HT-29 (cell line): ENCODE measurements around the gene FUT8. TPM values are rescaled to one million over a fixed set of nuclear protein-coding genes. Genes with fewer than 3 reads are reported as not detected.
"Not testable (repeated sequence)": the region's sequence is repeated elsewhere in the genome, so short reads cannot be mapped to it uniquely, and the experiment has no call there.

Source experiments
- DNase-seq: peaks from one replicate; pipeline ENCODE4 v3.0.0-alpha.2; 2015; ENCODE audit warnings: low spot score
- total RNA-seq: library from RNA; depleted of rRNA; stranded (reverse); fragments of >200 nt; shearing (Covaris generic); gene quantifications from 2 replicates; pipeline ENCODE4 v1.2.3, GENCODE V29; 2014

Gene FUT8
- total RNA-seq, 1 experiment from 2014 or later, result 2.9 TPM

- DNase-seq, result no peak
Measured at GRCh38 chr14:65415613-65416012, 3.1 kb downstream of the FUT8 start.

GRCh38 chr14:65419593-65420252 is 7.2 kb downstream of the FUT8 start:
- no peak for DNase-seq

- no peak for DNase-seq
Measured at GRCh38 chr14:65421201-65421981, 8.9 kb downstream of the FUT8 start.

- DNase-seq, result no peak
Measured at GRCh38 chr14:65422088-65422834, 9.7 kb downstream of the FUT8 start.

- no peak for DNase-seq
Measured at GRCh38 chr14:65423982-65424381, 11.5 kb downstream of the FUT8 start.

- DNase-seq, result no peak
Measured at GRCh38 chr14:65424531-65424930, 12.0 kb downstream of the FUT8 start.

GRCh38 chr14:65425885-65426284 is 13.4 kb downstream of the FUT8 start:
- DNase-seq, result no peak

- not testable (repeated sequence) for DNase-seq
Measured at GRCh38 chr14:65426902-65427301, 14.4 kb downstream of the FUT8 start.

- DNase-seq, result no peak
Measured at GRCh38 chr14:65428691-65429090, 16.2 kb downstream of the FUT8 start.

- no peak for DNase-seq
Measured at GRCh38 chr14:65429757-65430156, 17.2 kb downstream of the FUT8 start.

GRCh38 chr14:65431245-65431644 is 18.7 kb downstream of the FUT8 start:
- DNase-seq, result no peak

- no peak for DNase-seq
Measured at GRCh38 chr14:65431951-65432350, 19.4 kb downstream of the FUT8 start.

- DNase-seq, result no peak
Measured at GRCh38 chr14:65432361-65432948, 19.9 kb downstream of the FUT8 start.

GRCh38 chr14:65433157-65433556 is 20.6 kb downstream of the FUT8 start:
- DNase-seq, result no peak

GRCh38 chr14:65433646-65434045 is 21.1 kb downstream of the FUT8 start:
- no peak for DNase-seq

- DNase-seq, result no peak
Measured at GRCh38 chr14:65434216-65434850, 21.8 kb downstream of the FUT8 start.

- no peak for DNase-seq
Measured at GRCh38 chr14:65438266-65438933, 25.9 kb downstream of the FUT8 start.

GRCh38 chr14:65439117-65439516 is 26.6 kb downstream of the FUT8 start:
- no peak for DNase-seq

- DNase-seq, result no peak
Measured at GRCh38 chr14:65440230-65440629, 27.7 kb downstream of the FUT8 start.

- no peak for DNase-seq
Measured at GRCh38 chr14:65444230-65444629, 31.7 kb downstream of the FUT8 start.

- DNase-seq, result no peak
Measured at GRCh38 chr14:65446159-65446558, 33.6 kb downstream of the FUT8 start.
